OCI-LY3 (cell line): ENCODE results near the gene GIMD1.

Source experiments
- CTCF ChIP-seq: fragments of 200-600, 300-600 bp; sonication (generic); IDR thresholded peaks from 2 replicates; pipeline ENCODE4 v1.5.1; 2014; ENCODE audit warnings: antibody characterized with exemption, low read length, low read depth
- EZH2phosphoT487 ChIP-seq: fragments of 200-600 bp; shearing (Covaris generic); IDR thresholded peaks from 2 replicates; pipeline ENCODE4 v1.6.1; 2018; ENCODE audit warnings: antibody characterized with exemption, mixed run types, low read depth

GRCh38 chr4:106365613-106366012, 3.0 kb downstream of the GIMD1 start:
- TF ChIP-seq EZH2phosphoT487 = no peak
- no peak for TF ChIP-seq CTCF
